ENCODE data around the gene HCRTR1. TPM values are rescaled to one million over a fixed set of nuclear protein-coding genes. Genes with fewer than 3 reads are reported as not detected.

The HCRTR1 gene
- total RNA-seq, 1 donor from 2014 or later = not detected

DNA sequence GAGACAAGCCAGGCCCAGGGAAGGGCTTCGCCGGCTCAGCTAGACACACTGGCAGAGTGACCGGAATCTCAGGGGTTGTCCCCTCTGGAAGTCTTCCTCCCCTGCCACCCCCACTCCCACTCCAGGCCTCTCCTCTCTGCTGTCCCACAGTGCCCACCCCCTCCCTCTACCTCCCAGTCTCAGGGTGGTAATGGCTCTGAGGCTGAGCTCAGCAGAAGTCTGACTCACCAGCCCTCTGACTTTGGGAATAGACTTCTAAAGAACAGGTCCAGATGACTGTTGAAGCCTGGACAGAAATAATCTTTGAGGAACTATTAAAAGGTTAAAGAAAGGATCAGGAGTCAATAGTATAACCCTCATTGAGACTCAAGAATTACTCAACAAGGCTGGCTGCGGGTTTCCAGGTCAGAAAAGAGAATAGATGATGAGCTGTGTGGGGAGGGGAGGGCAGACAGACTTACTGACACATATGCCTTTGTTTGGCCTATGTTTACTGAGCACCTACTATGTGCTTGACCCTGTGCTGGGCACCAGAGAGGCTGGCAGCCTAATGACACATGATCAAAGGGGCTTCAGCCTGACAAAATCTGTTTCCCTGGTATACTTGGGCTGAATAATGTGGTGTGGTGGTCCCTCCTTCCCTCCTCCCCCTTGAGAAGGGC, 8.2 kb downstream of the HCRTR1 start:
- intact Hi-C loops (cut with micrococcal nuclease) = no loop called here

- intact Hi-C loops (cut with micrococcal nuclease) = no loop called here
Measured at GRCh38 chr1:31626223-31627207, 9.0 kb downstream of the HCRTR1 start.

DNA sequence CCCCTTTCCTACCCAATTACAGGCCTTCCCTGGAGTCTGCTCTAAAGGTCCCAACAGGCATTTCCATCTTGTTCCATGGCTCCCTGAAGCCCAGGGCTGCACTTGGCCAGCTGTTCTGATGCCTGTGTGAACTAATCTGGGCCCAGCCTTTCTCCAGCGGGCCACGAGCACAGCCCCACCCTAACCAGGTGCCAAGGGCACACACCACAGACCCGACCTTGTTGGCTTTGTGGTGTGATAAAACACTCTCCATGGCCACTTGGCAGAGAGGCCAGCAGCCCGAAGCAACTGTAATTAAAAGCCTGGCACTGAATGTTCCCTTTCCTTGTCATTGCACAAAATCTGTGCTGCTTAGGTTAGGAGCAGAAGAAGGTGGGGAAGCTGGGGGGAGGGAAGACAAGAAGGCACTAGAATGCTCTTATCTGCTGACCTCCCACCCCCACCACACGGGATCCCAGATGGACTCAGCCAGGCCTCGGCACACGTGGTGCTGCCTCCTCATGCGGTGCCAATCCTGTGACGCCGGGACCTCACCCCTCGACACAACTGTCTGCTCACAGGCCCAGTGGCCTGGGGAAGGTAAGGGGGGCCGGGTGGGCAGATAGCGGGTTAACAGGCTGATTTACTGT, 9.9 kb downstream of the HCRTR1 start:
- intact Hi-C loops (cut with micrococcal nuclease) = no loop called here

DNA sequence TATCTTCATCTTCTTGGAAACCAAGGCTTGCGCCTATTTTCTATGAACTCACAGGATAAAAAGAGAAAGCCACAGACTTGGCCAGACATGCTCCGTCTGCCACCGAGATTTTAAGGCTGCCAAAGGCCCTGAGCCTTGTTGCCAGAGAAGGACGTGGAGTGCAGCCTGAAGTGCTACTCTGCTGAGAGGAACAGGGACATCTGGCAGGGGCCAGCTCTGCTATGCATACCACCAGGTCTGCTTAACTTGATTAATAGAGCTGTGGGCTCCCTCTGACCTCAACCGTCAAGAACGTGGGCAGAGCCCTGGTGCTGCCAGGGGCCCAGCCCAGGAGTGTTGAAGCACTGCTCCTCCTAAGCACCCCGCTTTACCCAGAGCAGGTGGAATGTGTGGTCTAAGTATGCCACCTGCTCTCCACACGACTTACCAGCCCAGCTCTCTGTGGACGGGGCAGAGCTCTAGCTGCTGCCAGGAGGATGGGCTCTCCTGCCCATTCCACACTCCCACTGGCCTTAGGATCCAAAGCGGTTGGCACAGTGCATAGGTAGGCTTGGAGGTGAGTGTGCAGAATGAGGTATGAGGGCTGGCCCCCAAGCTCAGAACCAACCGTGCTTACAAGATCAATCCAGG, 10.6 kb downstream of the HCRTR1 start:
- intact Hi-C loops (cut with micrococcal nuclease) = no loop called here

- intact Hi-C loops (cut with micrococcal nuclease) = no loop called here
Measured at GRCh38 chr1:31628931-31629556, 11.6 kb downstream of the HCRTR1 start.

GRCh38 chr1:31632649-31633048, 15.2 kb downstream of the HCRTR1 start:
- intact Hi-C loops (cut with micrococcal nuclease) = no loop called here

DNA sequence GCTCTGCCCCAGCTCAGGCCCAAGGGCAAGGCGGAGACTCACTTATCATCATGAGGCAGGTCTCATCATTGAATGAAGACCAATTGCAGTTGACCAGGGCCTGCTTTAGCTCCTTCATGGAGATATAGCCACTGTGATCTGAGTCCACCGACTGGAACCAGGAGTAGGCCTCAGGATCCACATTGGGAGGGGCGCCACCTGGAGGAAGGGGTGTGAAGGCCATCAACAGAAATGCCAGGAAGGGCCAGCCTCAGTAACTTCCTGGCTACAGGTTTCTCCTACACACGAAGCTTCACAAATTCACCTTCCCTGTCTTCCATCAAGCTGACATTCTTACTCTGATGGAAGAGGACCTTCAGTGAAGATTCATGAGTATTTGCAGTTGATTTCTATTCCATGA, 15.6 kb downstream of the HCRTR1 start:
- intact Hi-C loops (cut with micrococcal nuclease) = no loop called here

DNA sequence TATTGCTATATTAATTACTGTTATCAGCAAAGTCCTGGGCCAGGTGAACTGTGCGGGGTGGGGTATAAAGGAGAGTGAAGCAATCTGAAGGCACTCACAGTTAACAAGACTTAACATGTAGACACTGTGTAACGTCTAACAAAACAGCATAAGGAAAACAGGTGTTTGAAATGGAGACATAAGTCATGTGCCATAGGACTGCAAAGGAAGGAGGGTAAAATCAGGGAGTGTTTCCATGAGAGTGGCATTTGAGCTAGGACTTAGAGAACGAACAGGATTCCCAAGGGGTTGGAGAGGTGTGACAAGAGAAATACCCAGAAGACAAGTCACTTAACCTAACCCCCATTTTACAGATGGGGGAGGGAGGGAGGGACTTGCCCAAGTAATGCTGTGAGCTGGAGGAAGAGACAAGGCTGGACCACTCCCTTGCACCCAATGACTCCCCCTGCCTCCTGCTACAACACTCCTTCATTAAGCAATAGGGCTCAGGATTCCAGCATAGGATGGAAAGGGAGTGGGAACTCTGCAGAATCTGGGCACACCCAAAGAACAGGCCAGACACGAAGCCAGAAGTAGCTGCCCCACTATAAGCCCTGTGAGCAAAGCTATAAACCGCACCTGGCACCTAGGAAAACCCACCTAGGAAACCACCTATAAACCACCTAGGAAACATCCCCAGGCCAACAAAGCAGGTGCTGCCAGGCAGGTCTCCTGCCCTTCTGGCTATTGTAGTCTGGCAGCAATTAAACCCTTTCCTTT, 20.6 kb downstream of the HCRTR1 start:
- intact Hi-C loops (cut with micrococcal nuclease) = no loop called here

- intact Hi-C loops (cut with micrococcal nuclease) = no loop called here
Measured at GRCh38 chr1:31639543-31639942, 22.1 kb downstream of the HCRTR1 start.

GRCh38 chr1:31640179-31640578, 22.7 kb downstream of the HCRTR1 start:
- intact Hi-C loops (cut with micrococcal nuclease) = loop anchor here (5.0 to 10.0 kb wide), 2 partner anchors 147 to 375 kb away; partner anchors contain the start of gene KHDRBS1

DNA sequence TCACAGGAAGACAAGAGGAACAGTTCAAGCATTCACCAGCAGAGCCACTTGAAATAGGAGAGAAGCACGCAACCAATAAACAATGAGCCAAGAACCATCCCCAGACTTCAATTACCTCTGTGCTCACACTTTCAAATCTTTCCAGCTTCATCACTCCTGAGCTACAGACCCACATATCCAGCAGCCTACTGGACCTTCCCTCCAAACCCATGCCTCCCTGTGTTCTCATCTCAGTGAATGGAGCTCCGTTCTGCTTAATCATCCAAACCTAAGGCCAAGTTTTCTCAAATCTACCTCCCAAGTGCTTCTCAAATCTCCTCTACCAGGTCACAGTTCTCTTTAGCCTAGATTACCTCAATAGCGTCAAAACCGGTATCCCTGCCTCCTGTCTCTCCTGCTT, 23.5 kb downstream of the HCRTR1 start:
- intact Hi-C loops (cut with micrococcal nuclease) = loop anchor here (5.0 to 10.0 kb wide), 2 partner anchors 146 to 374 kb away; partner anchors contain the start of gene KHDRBS1

DNA sequence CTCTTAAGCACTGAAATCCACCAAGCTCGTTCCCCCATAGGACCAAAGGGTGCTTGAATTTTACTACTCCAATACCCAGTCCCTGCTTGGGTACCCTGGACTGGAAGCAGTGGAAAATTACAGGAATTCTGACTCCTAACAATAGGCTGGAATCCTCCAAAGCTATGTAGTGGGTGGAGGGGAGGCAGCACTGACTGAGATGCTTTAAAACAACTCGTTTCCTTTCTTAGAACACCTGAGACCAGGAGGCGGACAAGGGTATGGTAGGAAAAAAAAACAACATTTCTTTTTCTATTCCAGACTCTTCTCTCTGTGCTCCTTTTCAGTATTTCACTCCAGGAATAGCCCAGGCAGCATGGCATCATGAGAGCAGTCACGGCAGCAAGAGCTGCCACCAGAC, 24.9 kb downstream of the HCRTR1 start:
- intact Hi-C loops (cut with micrococcal nuclease) = loop anchor here (5.0 to 10.0 kb wide), 2 partner anchors 145 to 372 kb away; partner anchors contain the start of gene KHDRBS1

GRCh38 chr1:31642897-31643296, 25.4 kb downstream of the HCRTR1 start:
- intact Hi-C loops (cut with micrococcal nuclease) = loop anchor here (5.0 to 10.0 kb wide), 2 partner anchors 144 to 372 kb away; partner anchors contain the start of gene KHDRBS1

DNA sequence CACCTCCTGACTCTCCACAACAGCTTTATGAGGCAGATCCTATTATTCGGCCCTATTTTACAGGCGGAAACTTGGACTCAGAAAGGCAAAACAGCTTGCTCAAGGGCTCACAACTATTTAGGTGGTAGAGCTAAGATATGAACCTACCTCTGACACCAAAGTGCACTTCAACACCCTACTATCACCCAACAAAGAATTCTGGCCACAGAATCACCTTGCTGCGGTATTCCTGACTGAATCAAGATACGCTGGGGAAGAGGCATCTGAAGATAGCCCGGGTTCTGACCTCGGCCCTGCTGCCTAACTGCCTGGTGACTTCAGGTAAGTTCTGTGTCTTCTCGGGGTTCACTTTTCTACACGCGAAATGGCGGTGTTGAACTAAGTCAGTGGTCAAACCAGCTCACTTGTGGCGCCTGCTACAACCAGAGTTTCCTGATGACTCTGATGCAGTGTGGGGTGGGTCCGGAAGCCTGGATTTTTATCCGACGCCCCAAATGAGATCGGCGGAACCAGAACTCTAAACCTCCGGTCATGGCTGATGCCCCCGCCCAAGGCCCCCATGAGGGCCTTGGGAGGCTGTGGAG, 26.6 kb downstream of the HCRTR1 start:
- intact Hi-C loops (cut with micrococcal nuclease) = loop anchor here (5.0 to 10.0 kb wide), 2 partner anchors 143 to 371 kb away; partner anchors contain the start of gene KHDRBS1

DNA sequence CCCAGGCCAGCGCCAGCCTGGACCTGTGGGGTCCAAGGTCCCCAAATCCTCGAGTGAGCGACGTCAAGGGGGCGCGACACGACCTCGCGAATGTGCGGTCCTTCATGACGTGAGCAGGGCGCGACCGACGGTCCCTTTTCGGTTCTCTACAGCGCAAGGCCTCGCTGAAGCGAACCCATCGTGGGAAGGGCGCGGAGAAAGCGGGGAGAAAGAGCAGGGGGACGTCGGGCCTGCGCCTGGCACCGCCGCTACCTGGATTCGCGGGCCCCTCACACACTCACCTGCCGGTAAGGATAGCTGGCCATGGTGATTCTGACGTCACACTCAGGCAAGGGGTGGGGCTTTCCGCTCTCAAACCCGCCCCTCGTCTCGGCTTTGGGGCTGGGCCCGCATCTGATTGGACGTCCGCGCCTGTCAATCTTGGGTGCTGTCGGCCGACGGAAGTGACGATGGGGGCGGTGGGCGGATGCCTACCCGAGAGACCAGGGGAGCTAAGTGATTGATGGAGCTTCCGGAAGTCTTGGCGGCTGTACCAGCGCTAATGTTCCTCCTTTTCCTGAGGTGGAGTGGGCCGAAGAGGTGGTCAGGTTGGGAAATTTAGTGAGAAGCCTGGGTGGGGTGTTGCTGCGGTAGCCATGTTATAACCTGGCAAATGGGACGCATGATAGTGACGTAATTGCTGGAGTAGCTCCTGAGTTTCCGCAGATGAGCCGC, 27.2 kb downstream of the HCRTR1 start, which contains the start of gene PEF1:
PEF1 (minus strand) TSS at position 317 of the 714 bp plus-strand sequence; CDS start at position 305, 12 bp downstream.
- intact Hi-C loops (cut with micrococcal nuclease) = loop anchor here (5.0 to 10.0 kb wide), 3 partner anchors 143 to 927 kb away; partner anchors contain the start of gene KHDRBS1

DNA sequence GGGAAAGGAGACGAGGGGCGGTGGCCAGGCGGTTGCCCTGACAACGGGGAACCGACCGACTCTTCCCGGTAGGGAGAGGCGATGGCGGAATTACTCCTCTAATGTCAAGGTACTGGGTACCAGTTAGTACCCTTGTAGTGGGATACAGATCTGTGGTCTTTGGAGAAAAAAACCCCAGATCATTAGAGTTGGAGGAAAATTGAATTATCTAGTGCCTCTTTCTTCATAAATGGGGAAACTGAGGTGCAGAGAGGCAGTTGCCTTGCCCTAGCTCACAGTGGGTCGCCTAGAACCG, 27.7 kb downstream of the HCRTR1 start:
- intact Hi-C loops (cut with micrococcal nuclease) = loop anchor here (5.0 to 10.0 kb wide), 2 partner anchors 370 to 928 kb away; partner anchors contain the start of gene KHDRBS1

DNA sequence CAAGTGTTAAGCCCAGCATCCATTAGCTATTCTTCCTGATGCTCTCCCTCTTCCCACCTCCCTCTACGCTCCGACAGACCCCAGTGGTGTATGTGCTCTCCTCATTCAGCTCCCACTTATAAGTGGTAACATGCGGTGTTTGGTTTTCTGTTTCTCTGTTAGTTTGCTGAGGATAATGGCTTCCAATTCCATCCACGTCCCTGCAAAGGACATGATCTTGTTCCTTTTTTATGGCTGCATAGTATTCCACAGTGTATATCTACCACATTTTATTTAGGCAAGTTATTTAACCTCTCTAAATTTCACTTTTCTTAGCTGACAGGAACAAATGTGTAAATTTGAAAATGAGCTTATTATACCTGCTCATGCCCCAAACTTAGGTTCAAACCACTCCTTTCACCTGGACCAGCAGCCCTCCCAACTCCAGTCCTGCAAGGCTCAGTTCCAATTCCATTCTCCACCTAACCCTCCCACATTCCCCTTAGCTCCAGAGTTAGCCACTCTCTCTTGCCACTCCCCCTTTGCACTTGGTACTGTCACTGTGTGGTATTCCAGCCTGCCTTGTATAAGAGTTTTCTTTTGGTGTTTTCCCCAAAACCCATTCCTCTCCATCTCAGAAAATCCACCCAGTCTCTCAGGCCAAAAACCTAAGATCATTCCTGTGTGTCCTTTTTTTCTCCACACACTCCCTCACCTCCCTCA, 28.9 kb downstream of the HCRTR1 start:
- intact Hi-C loops (cut with micrococcal nuclease) = loop anchor here (5.0 to 10.0 kb wide), 2 partner anchors 368 to 929 kb away; partner anchors contain the start of gene KHDRBS1

DNA sequence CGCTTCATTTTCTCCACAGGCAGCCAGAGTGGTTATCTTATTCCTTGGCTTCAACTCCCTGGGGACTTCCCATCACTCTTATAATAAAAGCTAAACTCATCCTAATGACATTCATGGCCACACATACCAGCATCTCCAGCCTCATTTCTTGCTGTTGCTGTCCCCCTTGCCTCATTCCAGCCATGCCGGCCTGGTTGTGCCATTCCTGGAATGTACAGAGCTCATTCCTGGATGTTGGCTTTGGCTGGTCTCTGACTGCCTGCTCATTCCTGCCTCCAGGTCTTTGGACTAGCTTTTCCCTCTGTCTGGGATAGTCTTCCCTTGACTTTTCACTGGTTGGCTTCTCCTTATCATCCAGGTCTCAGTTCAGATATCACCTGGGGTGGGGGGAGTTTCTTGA, 29.6 kb downstream of the HCRTR1 start:
- intact Hi-C loops (cut with micrococcal nuclease) = loop anchor here (5.0 to 10.0 kb wide), 2 partner anchors 368 to 930 kb away; partner anchors contain the start of gene KHDRBS1
